GM13977 (cell line): ENCODE data around the gene ROBO1.

Experiments used
- DNase-seq: peaks from one replicate; pipeline ENCODE4 v3.0.0; 2012; ENCODE audit warnings: low spot score
- in situ Hi-C: fragments of 300-500 bp; cut with MboI; formaldehyde crosslinking; loops from one replicate; pipeline ENCODE4 v1.12.0; 2022; ENCODE audit warnings: low sequenced_read_pairs, low pct_unique_long_range_greater_than_20kb, mixed read lengths, inconsistent platforms; ENCODE audit not compliant: unreplicated experiment
- TF ChIP-seq, protein P1 (sequence below): IDR thresholded peaks from 2 replicates; pipeline ENCODE4 v1.5.1; 2012; ENCODE audit warnings: mild to moderate bottlenecking, control low read depth; ENCODE audit not compliant: insufficient read depth; ENCODE audit errors: extremely low read depth, missing control alignments

ROBO1 gene

GRCh38 chr3:79555655-79556054 lies 212.1 kb downstream of the ROBO1 start:
- TF ChIP-seq, protein P1, sequence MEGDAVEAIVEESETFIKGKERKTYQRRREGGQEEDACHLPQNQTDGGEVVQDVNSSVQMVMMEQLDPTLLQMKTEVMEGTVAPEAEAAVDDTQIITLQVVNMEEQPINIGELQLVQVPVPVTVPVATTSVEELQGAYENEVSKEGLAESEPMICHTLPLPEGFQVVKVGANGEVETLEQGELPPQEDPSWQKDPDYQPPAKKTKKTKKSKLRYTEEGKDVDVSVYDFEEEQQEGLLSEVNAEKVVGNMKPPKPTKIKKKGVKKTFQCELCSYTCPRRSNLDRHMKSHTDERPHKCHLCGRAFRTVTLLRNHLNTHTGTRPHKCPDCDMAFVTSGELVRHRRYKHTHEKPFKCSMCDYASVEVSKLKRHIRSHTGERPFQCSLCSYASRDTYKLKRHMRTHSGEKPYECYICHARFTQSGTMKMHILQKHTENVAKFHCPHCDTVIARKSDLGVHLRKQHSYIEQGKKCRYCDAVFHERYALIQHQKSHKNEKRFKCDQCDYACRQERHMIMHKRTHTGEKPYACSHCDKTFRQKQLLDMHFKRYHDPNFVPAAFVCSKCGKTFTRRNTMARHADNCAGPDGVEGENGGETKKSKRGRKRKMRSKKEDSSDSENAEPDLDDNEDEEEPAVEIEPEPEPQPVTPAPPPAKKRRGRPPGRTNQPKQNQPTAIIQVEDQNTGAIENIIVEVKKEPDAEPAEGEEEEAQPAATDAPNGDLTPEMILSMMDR = no peak
- no peak for DNase-seq
- in situ Hi-C loops = no loop called here

DNA sequence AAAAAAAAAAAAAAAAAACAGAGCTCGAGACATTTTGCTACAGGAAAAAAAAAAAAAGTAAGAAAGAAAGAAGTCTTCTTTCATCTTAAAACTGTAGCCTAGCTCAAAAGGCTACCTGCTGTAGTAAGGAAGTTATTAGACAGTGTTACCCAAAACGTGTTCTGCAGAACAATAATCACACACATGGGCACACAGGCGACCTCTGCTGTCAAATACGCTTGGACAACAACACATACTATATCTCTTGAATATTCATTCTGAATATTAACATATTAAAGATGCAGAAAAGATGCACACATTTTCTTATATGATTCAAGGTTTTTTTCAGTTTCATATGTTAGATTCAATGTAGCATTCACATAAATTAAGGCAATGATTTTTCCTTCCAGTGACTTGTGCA lies 215.8 kb downstream of the ROBO1 start:
- in situ Hi-C loops = no loop called here
- no peak for DNase-seq
- TF ChIP-seq, protein P1 = no peak

DNA sequence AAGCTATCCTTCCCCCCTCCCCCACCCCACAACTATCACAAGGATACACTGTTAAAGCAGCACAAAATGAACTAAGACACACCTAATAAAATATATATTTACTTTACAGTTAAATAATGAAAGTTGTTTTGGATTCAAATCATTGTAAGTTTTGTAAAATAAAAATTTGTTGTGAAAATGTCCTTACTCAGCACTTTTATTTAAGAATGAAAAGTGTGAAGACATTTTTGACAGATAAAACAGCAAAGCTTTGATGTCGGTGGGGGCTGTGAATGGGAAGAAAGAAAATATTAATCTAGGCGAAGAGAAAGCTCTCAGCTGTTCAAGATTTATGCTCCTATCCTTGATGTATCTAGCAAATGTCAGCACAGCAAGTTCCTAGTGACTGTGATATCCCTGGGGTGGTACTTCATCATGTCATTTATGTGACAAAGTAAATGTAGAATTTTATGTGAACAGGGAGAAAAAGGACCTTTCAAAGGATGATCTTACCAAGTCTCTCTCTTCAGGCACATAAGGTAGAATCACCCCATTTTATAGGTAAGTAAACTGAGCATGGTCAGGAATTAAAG lies 216.4 kb downstream of the ROBO1 start:
- DNase-seq = no peak
- TF ChIP-seq, protein P1 = no peak
- in situ Hi-C loops = no loop called here

GRCh38 chr3:79543218-79543982 lies 224.4 kb downstream of the ROBO1 start:
- in situ Hi-C loops = no loop called here

DNA sequence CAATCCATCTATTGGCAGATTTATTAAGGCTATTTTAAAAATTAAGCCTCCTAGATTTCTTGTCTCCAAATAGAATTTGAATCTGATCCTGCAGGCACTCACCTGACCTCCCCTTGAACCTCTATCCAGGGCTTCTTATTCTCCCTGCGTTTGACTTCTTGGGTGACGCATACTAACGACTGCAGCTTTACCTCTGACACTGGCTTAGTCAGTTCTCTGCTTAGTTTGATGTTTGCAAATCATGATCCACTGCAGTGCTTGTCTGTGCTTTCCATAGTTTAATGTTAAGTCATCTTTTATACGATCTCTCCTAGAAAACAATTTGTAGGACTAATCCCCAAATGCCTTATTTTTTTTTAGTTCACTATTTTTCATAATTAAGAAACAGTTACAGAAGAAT lies 233.1 kb downstream of the ROBO1 start:
- in situ Hi-C loops = no loop called here

More at GRCh38 chr3:79543218-79543982, 224.4 kb downstream of the ROBO1 start:
- TF ChIP-seq, protein P1 = no peak
- peak; percentile 2 for DNase-seq

GRCh38 chr3:79531566-79532295 lies 236.1 kb downstream of the ROBO1 start:
- DNase-seq = no peak
- in situ Hi-C loops = no loop called here
- TF ChIP-seq, protein P1 = no peak

More for the DNA sequence above, 233.1 kb downstream of the ROBO1 start:
- TF ChIP-seq, protein P1 = no peak
- no peak for DNase-seq
